Cerebellar nuclear complex (tissue), 1 donor: Measurements from ENCODE around the gene KDM3B.
"Not testable (repeated sequence)": the region's sequence is repeated elsewhere in the genome, so short reads cannot be mapped to it uniquely, and the experiment has no call there.

Source experiments
- DNase-seq, 2 experiments: peaks; one replicate each; lab custom pipeline; 2025; lab: John Stamatoyannopoulos, UW

Gene KDM3B, protein sequence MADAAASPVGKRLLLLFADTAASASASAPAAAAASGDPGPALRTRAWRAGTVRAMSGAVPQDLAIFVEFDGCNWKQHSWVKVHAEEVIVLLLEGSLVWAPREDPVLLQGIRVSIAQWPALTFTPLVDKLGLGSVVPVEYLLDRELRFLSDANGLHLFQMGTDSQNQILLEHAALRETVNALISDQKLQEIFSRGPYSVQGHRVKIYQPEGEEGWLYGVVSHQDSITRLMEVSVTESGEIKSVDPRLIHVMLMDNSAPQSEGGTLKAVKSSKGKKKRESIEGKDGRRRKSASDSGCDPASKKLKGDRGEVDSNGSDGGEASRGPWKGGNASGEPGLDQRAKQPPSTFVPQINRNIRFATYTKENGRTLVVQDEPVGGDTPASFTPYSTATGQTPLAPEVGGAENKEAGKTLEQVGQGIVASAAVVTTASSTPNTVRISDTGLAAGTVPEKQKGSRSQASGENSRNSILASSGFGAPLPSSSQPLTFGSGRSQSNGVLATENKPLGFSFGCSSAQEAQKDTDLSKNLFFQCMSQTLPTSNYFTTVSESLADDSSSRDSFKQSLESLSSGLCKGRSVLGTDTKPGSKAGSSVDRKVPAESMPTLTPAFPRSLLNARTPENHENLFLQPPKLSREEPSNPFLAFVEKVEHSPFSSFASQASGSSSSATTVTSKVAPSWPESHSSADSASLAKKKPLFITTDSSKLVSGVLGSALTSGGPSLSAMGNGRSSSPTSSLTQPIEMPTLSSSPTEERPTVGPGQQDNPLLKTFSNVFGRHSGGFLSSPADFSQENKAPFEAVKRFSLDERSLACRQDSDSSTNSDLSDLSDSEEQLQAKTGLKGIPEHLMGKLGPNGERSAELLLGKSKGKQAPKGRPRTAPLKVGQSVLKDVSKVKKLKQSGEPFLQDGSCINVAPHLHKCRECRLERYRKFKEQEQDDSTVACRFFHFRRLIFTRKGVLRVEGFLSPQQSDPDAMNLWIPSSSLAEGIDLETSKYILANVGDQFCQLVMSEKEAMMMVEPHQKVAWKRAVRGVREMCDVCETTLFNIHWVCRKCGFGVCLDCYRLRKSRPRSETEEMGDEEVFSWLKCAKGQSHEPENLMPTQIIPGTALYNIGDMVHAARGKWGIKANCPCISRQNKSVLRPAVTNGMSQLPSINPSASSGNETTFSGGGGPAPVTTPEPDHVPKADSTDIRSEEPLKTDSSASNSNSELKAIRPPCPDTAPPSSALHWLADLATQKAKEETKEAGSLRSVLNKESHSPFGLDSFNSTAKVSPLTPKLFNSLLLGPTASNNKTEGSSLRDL (N-terminal part only)

DNA sequence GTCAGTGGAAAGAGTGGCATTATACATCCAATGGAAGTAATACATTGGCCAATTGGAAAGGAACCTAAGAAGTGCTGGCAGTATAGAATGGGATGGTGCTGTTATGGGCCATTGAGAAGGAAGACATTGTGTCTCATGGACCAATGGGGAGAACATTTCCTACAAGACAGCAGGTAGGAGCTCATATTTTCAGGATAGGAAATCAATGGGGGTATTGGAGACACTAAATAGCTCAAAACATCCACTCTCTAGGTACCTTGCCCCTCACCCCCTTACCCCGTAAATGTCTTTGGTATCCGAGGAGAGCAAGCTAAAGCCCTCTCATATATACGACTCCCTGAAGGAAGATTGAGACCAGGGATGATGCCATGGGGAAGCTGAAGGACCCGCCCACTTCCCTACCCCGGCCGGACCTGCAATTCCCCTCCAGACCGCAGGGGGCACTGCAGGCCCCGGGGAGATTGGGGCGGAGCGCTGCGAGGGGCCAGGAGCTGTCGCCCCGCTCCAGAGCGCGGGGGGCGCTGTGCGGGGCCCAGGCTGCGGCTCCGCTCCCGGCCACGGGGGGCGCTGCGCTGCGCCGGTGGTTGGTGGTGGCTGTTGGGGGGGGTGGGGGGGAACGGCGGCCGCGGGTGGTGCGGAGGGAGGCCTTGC lies at the start of gene KDM3B:
KDM3B (plus strand) TSS at position 615 of the 651 bp plus-strand sequence. CDS start 111 bp downstream, outside the sequence.
- DNase-seq = no peak

- DNase-seq = no peak
Measured at GRCh38 chr5:138303372-138303771, 49.1 kb upstream of the KDM3B start.

DNA sequence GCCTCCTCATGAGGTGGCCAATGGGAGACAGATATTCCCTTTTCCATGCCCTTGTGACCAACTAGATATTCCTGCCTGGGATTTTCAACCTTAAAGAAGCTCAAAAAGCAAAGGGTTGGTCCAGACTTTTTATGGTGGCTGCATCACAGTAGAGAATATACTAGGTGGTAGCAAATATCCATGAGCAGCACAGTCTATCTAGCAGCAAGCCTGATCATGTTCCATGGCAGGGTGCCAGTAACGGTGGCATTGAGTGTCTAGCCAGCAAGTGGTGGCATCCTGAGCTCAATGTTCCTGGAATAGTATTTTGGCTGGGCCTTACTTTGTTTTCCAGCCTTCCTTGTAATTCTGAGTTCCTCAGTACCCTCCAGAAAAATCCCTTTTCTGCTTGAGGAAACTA lies 46.7 kb upstream of the KDM3B start:
- peak; percentile 16 to 59 for DNase-seq

DNA sequence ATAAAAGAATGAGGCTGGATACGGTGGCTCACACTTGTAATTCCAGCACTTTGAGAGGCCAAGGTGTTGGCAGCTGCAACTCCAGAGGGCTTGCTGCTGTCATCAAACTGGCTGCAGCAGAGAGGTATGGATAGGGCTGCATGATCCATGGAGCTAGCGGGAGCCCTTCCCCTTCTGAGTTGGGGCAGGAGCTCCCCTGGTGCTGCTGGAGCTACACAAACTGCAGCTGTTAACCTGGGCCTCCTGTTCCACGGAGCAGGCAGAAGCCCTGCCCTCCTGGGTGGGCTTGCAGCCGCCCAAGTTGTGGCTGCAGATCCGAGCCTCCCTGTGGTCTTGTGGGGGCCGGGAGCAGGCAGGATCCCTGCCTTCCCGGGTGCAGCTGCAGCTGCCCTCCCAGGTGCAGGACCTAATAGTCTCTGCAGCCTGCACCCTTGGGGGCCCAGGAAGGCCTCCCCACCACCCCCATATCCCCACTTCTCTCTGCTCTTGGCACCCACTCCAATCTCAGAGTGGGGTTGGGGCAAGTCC lies 36.7 kb upstream of the KDM3B start:
- DNase-seq = no peak

DNA sequence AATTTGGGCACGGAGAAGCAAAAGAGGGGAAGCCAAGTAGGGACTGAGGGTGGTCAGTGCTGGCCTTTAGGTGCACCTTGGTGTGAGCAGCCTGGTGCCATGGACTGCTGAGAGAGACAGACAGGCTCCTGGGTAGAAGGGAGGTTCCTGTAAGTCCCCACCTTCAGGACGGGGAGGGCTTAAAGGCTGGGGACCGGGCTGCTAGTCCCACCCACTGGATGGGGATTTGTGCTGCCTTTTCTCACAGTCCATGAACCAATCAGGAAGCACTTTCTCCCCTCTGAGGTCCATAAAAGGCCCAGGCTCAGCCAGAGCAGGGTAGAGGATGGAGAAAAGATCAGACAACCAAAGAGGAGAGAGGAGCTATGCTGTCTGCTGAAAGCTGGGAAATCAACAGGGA lies 36.1 kb upstream of the KDM3B start:
- DNase-seq = no peak

- not testable (repeated sequence) for DNase-seq
Measured at GRCh38 chr5:138318211-138318610, 34.3 kb upstream of the KDM3B start.

GRCh38 chr5:138330813-138331448 lies 21.6 kb upstream of the KDM3B start:
- DNase-seq = no peak

DNA sequence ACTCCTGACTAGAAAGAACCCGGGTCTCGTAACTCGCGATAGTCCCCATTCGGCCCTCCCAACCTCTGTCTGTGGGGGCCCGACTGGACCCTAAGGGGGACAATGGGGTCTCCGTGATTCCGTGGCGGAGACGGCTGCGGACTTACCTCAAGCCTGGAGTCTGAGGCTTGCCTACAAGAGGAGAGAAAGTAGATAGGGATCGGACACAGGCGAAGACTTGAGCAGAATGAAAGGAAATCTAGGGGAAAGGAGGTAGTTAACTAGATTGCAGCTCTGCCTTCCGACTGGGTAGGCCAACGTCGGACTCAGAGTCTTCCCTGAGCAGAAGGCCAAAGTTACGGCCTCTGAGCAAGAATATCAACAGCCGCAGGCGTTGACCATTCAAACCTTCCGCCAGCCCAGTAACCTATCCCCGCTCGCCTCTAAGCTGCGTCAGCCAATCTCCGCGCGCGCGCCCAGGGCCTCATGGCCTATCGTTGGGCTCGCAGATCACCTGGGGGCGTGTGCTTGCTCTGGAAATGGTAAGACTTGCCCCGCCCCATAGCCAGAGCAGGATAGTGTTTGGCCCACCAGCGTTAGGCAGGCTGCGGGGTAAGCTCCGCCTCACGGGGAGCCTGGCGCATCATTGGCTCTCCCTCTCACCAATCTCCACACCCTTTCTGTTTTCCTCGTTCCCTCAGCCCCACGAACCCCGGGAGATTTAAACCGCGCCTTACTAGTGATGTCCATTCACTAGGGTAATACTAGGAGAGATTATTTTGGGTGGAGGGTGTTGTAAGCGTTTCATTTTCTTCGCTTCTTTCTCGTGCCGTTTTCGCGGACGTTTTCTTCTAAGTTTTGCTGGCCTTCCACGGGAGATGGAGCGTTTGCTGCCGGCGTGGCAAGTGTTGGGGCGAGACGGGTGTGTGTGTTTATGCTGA lies 20.8 kb upstream of the KDM3B start, which contains the start of gene CDC25C:
CDC25C (minus strand) TSS at position 356 of the 920 bp plus-strand sequence. CDS start 624 bp downstream, outside the sequence.
- peak; percentile 96 to 99 for DNase-seq

- no peak for DNase-seq
Measured at GRCh38 chr5:138334867-138335447, 17.5 kb upstream of the KDM3B start.

DNA sequence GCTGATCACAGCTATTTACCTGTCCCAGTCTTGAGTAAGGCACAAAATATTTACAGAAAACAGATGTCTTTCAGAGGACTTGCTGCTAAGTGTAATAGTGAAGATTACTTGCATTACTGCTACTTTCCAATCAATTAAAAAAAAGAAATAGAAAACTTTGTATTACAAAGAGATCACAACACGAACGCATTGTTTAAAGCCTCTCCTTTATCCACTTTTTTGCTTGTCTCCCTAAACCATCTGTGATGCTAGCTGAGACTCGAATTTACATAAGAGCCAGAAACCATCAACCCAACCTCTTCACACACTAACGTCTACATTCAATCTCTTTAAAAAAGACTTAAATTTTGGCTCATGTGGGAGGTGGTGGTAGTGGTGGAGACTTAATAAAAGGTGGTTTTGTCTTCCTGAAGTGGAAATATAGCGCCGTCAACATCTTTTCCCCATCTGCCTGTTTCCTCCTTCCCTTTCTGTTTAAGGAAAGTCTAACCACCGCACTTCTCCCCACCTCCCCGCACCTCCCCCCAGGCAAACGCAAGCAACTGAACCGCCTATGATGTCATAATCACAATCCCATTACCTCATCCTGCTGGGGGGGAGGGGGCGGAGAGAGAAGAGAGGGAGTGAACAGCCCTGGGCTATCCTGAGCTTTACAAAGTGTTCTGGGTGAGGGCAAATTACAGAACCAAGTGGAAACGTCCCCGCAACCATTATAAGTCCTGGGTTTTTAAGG lies 15.4 kb upstream of the KDM3B start:
- DNase-seq = peak in 1 of 2 experiments; percentile 77

DNA sequence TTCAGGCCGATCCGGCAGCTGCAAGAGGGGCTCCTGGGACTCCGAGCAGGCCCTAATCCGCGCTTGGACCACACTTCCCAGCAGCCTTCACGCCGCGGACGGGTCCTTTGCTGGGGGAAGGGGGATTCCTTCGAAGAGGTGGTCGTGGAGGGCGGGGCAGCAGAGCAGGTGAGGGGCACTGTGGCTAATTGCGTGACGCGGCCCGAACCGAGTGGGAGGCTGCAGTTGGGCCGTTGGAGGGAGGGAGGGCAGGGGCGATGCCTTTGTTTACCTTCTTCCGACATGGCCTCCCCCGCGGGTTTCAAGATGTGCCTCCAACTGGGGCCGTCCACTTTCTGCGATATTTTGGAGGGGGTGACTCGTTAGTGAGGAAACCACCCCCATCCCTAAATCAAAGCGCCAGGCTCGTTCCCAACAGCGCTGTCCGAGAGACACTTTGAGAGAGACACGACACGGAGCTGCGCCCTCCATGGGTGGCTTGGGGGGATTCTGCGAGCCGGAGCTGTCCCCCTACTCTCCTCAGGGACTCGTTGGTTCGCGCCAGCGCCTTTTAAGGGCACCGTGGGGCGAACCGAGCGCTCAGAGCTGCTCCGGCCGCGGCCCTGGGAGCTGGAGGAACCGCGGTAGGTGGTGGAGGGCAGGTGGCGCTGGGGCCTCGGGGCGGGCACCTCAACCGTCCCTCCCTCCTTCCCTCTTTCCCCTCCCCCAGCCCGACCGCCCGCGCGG lies 14.6 kb upstream of the KDM3B start, which contains the start of gene FAM53C:
FAM53C (plus strand) TSS at position 582 of the 726 bp plus-strand sequence. CDS start 3,070 bp downstream, outside the sequence.
- peak; percentile 62 to 77 for DNase-seq

- no peak for DNase-seq
Measured at GRCh38 chr5:138338411-138339090, 13.9 kb upstream of the KDM3B start.

DNA sequence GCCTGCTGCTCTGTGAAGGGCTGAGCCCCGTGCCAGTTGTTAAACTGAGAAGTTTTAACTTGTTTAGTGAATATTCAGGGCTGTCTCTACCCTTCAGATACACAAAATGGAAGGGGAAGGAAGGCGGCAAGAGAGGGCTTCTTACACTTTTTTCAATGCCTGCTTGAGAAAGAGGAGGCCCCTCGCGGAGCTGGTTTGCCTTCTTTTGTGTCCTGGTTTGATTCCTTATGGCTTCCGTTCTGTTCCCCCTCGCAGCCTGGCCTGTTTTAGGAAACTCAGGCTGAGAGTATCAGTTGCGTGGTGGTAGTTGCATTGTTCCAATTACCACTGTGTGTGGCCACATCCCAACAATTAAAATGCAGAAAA lies 13.4 kb upstream of the KDM3B start:
- DNase-seq = no peak

- DNase-seq = no peak
Measured at GRCh38 chr5:138339464-138339863, 13.0 kb upstream of the KDM3B start.

GRCh38 chr5:138340008-138340407 lies 12.5 kb upstream of the KDM3B start:
- DNase-seq = no peak

DNA sequence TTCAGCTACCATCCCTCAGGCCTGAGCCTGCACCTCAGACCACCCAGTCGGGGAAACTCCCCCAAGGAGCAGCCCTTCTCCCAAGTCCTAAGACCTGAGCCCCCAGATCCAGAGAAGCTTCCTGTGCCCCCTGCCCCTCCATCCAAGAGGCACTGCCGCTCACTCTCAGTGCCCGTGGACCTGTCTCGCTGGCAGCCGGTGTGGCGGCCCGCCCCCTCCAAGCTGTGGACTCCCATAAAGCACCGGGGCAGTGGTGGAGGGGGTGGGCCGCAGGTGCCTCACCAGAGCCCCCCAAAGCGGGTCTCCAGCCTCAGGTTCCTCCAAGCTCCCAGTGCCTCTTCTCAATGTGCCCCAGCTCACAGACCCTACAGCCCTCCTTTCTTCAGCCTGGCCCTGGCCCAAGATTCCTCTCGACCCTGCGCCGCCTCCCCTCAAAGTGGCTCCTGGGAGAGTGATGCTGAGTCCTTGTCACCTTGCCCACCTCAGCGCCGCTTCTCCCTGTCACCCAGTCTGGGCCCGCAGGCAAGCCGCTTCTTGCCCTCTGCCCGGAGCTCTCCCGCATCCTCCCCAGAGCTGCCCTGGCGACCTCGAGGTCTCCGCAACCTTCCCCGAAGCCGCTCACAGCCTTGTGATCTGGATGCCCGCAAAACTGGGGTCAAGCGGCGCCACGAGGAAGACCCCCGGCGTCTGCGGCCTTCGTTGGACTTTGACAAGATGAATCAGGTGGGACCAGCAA lies 7.4 kb upstream of the KDM3B start:
- no peak for DNase-seq
